WERI-Rb-1 (cell line): ENCODE data around the gene AATF.

Source experiments
- DNase-seq: peaks from one replicate; pipeline ENCODE4 v3.0.0-alpha.2; 2020
- H3K27ac ChIP-seq: fragments of 250-450 bp; sonication (Bioruptor Pico); 2 replicates; pipeline ENCODE4 v1.5.1; 2020; ENCODE audit warnings: mild to moderate bottlenecking, moderate library complexity
- H3K27me3 ChIP-seq: fragments of 250-450 bp; sonication (Bioruptor Pico); 2 replicates; pipeline ENCODE4 v1.5.1; 2021; ENCODE audit warnings: mild to moderate bottlenecking, low read depth, moderate library complexity; ENCODE audit not compliant: insufficient read depth, severe bottlenecking
- H3K36me3 ChIP-seq: fragments of 250-450 bp; sonication (Bioruptor Pico); 2 replicates; pipeline ENCODE4 v1.5.1; 2020; ENCODE audit warnings: mild to moderate bottlenecking, moderate library complexity
- H3K4me3 ChIP-seq: 2 replicates; pipeline ENCODE4 v1.5.1; 2011; ENCODE audit warnings: low read depth, mild to moderate bottlenecking, control low read depth, low read length
- H3K9me3 ChIP-seq: fragments of 250-450 bp; sonication (Bioruptor Pico); 2 replicates; pipeline ENCODE4 v1.5.1; 2021; ENCODE audit warnings: mild to moderate bottlenecking, moderate library complexity; ENCODE audit not compliant: severe bottlenecking
- CTCF ChIP-seq: IDR thresholded peaks from 2 replicates; pipeline ENCODE4 v1.5.1; 2011; ENCODE audit warnings: low read depth, mild to moderate bottlenecking, control low read depth, inconsistent platforms, low read length

AATF gene

GRCh38 chr17:36980280-36980761, 31.6 kb downstream of the AATF start:
- no peaks in the 10 kb centered on the region for H3K27me3 ChIP-seq
- peak; percentile 15 for DNase-seq
- H3K9me3 ChIP-seq = peaks cover 5% of the 10 kb centered on the region
- peak overlapping the region; percentile 64 for H3K27ac ChIP-seq
- H3K36me3 ChIP-seq = no peaks in the 10 kb centered on the region
- TF ChIP-seq CTCF = no peak
- peak overlapping the region; percentile 19; the same call in 1 of the 2 replicates for H3K4me3 ChIP-seq

DNA sequence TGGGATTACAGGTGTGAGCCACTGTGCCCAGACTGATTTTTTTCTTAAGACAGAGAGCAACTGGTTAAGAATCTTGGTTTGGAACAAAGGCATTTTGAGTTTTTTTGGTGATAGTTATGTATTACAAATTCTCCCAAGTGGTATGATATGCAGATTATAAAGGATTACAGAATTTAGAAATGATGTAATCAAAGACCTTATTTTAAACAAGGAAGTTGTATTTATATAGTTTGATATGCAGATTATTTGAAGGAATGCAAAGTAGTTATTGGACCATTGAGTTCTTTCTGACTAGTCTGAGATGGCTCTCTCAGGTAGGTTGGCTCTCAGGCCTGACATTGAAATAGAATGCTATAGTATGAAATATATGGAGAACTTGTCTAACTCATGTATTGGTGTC, 34.9 kb downstream of the AATF start:
- H3K9me3 ChIP-seq = peaks cover 5% of the 10 kb centered on the region
- peaks cover 7% of the 10 kb centered on the region for H3K36me3 ChIP-seq
- no peaks in the 10 kb centered on the region for H3K27me3 ChIP-seq
- no peak for DNase-seq
- no peak overlapping the region for H3K27ac ChIP-seq
- no peak for TF ChIP-seq CTCF
- H3K4me3 ChIP-seq = no peak overlapping the region

DNA sequence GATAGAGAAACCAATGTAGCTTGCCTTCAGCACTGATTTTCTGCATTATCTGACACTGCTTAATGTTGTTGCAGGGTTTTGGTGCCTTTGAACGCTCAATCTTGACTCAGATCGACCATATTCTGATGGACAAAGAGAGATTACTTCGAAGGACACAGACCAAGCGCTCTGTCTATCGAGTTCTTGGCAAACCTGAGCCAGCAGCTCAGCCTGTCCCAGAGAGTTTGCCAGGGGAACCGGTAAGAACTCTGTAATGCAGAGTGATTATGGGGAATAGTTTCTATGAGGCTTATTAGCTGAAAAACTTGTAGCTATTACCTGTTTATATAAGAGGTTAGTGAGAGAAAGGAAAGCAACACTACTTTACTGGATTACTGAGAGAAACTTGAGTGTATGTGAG, 40.4 kb downstream of the AATF start:
- Histone ChIP-seq H3K4me3 (no peak overlapping the region), H3K9me3 (no peaks in the 10 kb centered on the region), H3K27ac (no peak overlapping the region), H3K36me3 (peaks cover 16% of the 10 kb centered on the region), H3K27me3 (no peaks in the 10 kb centered on the region)
- DNase-seq = no peak
- TF ChIP-seq CTCF = no peak

DNA sequence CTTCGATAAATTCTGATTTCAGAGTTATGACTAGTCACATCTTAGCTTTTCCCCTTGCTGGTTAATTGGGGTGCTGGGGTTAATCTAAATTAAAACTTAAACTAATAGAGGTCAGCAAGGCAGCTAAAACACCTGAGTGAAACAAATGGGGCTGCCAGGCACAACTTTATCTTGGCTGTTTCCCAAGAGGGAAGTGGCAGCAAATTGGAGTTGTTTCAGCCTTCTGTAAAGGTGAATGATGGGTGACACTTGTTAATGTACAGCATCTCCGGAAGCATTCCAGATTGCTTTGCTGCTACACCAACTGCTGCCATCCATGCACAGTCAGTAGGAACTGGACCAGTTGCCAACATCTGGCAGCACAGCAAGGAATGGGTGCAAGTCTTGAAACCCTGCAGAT, 43.9 kb downstream of the AATF start:
- no peak for DNase-seq
- no peaks in the 10 kb centered on the region for H3K9me3 ChIP-seq
- peaks cover 30% of the 10 kb centered on the region for H3K36me3 ChIP-seq

DNA sequence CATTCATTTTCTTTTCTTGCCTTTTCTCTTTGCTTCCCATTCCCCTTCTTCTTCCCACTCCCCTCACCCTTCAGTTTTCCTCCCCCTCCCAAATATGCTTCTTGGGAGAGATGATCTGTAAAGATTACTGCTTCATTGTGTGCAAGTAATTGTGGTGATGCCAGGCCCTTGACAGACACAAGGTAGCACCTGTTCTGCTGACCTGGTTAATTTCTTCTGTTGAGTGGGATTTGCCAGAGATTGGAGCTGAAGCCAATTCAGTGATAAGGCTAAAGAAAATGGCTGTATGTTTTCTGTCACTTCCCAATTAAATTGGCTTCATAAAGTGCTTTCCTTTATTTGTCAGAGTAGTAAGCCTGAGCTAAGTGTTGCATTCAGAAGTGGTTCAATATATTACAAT, 44.5 kb downstream of the AATF start:
- no peaks in the 10 kb centered on the region for H3K27me3 ChIP-seq
- H3K27ac ChIP-seq = no peak overlapping the region
- DNase-seq = no peak
- TF ChIP-seq CTCF = no peak
- H3K4me3 ChIP-seq = no peak overlapping the region
- peaks cover 32% of the 10 kb centered on the region for H3K36me3 ChIP-seq
- H3K9me3 ChIP-seq = no peaks in the 10 kb centered on the region

More for the DNA sequence above, 43.9 kb downstream of the AATF start:
- no peaks in the 10 kb centered on the region for H3K27me3 ChIP-seq
- TF ChIP-seq CTCF = no peak
- no peak overlapping the region for H3K4me3 ChIP-seq
- no peak overlapping the region for H3K27ac ChIP-seq

- Histone ChIP-seq H3K27ac (no peak overlapping the region), H3K9me3 (no peaks in the 10 kb centered on the region), H3K36me3 (peaks cover 29% of the 10 kb centered on the region), H3K4me3 (no peak overlapping the region), H3K27me3 (no peaks in the 10 kb centered on the region)
- DNase-seq = no peak
- no peak for TF ChIP-seq CTCF
These were observed 45.7 kb downstream of the AATF start for GRCh38 chr17:36994438-36994837.
